Measurements from ENCODE around the gene COL11A1. TPM values are rescaled to one million over a fixed set of nuclear protein-coding genes. Genes with fewer than 3 reads are reported as not detected.

COL11A1 gene
- total RNA-seq, 2 experiments from 2014 or later = 0.22 TPM; not detected in 1

DNA sequence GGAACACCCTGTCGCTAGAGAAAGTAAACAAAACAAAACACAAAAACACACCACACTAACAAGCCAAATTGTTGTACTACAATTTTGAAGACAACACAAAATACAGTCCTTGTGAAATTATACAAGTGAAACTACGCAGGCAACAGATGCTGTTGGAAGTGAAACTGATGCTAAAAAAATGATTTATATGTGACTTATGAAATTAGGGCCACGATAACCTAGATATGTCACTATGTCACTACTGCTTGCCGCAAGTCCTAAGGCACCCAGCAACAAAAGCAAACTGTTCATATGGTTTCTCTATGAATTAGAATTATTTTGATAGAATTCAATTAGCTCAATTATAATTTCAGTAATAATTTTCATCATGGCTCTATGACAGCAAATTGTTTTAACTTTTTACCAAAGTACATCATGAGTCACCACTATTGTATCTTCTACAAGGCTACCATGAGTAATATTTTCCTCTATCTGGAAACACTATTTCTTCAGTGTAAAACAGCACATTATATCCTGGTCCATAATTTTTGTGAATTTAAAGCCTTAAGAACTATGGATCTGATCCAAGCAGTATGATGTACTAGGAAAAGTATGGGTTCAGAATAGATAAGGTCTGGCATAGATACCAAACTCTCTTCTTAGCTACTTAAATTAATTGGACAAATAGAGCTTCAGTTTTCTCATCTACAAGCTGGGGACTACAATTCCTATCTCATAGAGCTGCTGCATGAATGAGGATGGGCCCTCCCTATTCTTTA is 216.3 kb downstream of the COL11A1 start:
- Histone ChIP-seq H3K9me2 (ENCODE audit: insufficient read depth, low read length) (no peaks in the 10 kb centered on the region), H3K9me3 (ENCODE audit: low read length) (no peaks in the 10 kb centered on the region), H2AFZ (ENCODE audit: low read length) (no peak overlapping the region), H3K4me1 (ENCODE audit: insufficient read depth, low read length, poor library complexity, severe bottlenecking) (no peaks in the 10 kb centered on the region), H3K27ac (ENCODE audit: low read depth, low read length, poor library complexity, severe bottlenecking) (no peak overlapping the region), H3K4me3 (ENCODE audit: low read depth, low read length, poor library complexity, severe bottlenecking) (no peak overlapping the region), H3K4me2 (ENCODE audit: low read length) (no peak overlapping the region), H3K79me2 (ENCODE audit: insufficient read depth, low read depth, low read length) (no peaks in the 10 kb centered on the region), H3K36me3 (ENCODE audit: insufficient read depth, low read length) (no peaks in the 10 kb centered on the region), H4K20me1 (ENCODE audit: insufficient read depth, low read length) (no peaks in the 10 kb centered on the region)
- POLR2A ChIA-PET = interaction anchor here (0.5 kb wide), 1 partner anchor 971 kb away, joined by 3 read pairs; no protein-coding TSS in a partner anchor
- no TSS peak for BruUV-seq (replicated peaks)
- TF ChIP-seq EZH2phosphoT487 (IDR thresholded peaks at IDR 0.05; ENCODE audit: borderline replicate concordance, low read depth, low read length) = no peak
- TF ChIP-seq CTCF (conservative IDR thresholded peaks at IDR 0.05; ENCODE audit: low read length) = no peak
- DNase-seq (ENCODE audit: low spot score) = no peak
- CTCF ChIA-PET (ENCODE audit: unreplicated experiment) = no interaction called here
- intact Hi-C loops (cut with micrococcal nuclease; ENCODE audit: unreplicated experiment) = no loop called here

GRCh38 chr1:102886638-102887037 is 221.7 kb downstream of the COL11A1 start:
- no peaks in the 10 kb centered on the region for H3K79me2 ChIP-seq (ENCODE audit: insufficient read depth, low read depth, low read length)
- H2AFZ ChIP-seq (ENCODE audit: low read length) = no peak overlapping the region
- no peaks in the 10 kb centered on the region for H3K36me3 ChIP-seq (ENCODE audit: insufficient read depth, low read length)
- ChIA-PET CTCF (ENCODE audit: unreplicated experiment) (no interaction called here), POLR2A (interaction anchor here (0.9 kb wide), 1 partner anchor 557 kb away, joined by 4 read pairs; no protein-coding TSS in a partner anchor)
- no peaks in the 10 kb centered on the region for H3K4me1 ChIP-seq (ENCODE audit: insufficient read depth, low read length, poor library complexity, severe bottlenecking)
- BruUV-seq (replicated peaks) = no TSS peak
- H3K9me2 ChIP-seq (ENCODE audit: insufficient read depth, low read length) = no peaks in the 10 kb centered on the region
- H3K9me3 ChIP-seq (ENCODE audit: low read length) = no peaks in the 10 kb centered on the region
- TF ChIP-seq CTCF (conservative IDR thresholded peaks at IDR 0.05; ENCODE audit: low read length) (no peak), EZH2phosphoT487 (IDR thresholded peaks at IDR 0.05; ENCODE audit: borderline replicate concordance, low read depth, low read length) (no peak)
- H3K4me3 ChIP-seq (ENCODE audit: low read depth, low read length, poor library complexity, severe bottlenecking) = no peak overlapping the region
- intact Hi-C loops (cut with micrococcal nuclease; ENCODE audit: unreplicated experiment) = no loop called here
- H3K4me2 ChIP-seq (ENCODE audit: low read length) = no peak overlapping the region
- DNase-seq (ENCODE audit: low spot score) = no peak
- H3K27ac ChIP-seq (ENCODE audit: low read depth, low read length, poor library complexity, severe bottlenecking) = no peak overlapping the region
- no peaks in the 10 kb centered on the region for H4K20me1 ChIP-seq (ENCODE audit: insufficient read depth, low read length)

DNA sequence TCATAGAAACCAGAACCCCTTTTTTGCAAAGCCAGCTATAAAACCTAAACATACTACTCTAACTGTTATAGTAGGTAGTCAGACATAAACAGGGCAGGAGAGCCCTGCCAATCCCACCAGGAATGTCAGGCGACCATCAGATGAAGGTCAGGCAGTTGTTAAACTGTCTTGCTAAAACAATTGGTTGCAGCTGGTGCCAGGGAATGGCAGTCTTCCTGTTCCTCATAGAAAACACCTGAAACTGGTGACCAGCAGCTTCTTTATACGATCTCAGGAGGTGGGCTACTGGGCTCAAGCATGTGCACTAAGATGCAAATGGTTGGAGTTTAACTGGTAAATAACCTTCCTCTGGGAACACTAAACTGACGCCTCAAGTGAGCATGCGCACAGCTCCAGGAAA is 224.1 kb downstream of the COL11A1 start:
- Histone ChIP-seq H3K9me2 (ENCODE audit: insufficient read depth, low read length) (no peaks in the 10 kb centered on the region), H3K27ac (ENCODE audit: low read depth, low read length, poor library complexity, severe bottlenecking) (no peak overlapping the region), H3K4me3 (ENCODE audit: low read depth, low read length, poor library complexity, severe bottlenecking) (no peak overlapping the region), H3K9me3 (ENCODE audit: low read length) (no peaks in the 10 kb centered on the region), H3K4me1 (ENCODE audit: insufficient read depth, low read length, poor library complexity, severe bottlenecking) (no peaks in the 10 kb centered on the region), H2AFZ (ENCODE audit: low read length) (no peak overlapping the region), H3K79me2 (ENCODE audit: insufficient read depth, low read depth, low read length) (no peaks in the 10 kb centered on the region), H3K36me3 (ENCODE audit: insufficient read depth, low read length) (no peaks in the 10 kb centered on the region), H4K20me1 (ENCODE audit: insufficient read depth, low read length) (no peaks in the 10 kb centered on the region), H3K4me2 (ENCODE audit: low read length) (no peak overlapping the region)
- no peak for DNase-seq (ENCODE audit: low spot score)
- intact Hi-C loops (cut with micrococcal nuclease; ENCODE audit: unreplicated experiment) = no loop called here
- ChIA-PET CTCF (ENCODE audit: unreplicated experiment) (no interaction called here), POLR2A (interaction anchor here (1.0 kb wide), 1 partner anchor 8 kb away, joined by 4 read pairs; no protein-coding TSS in a partner anchor)
- TF ChIP-seq CTCF (conservative IDR thresholded peaks at IDR 0.05; ENCODE audit: low read length) (no peak), EZH2phosphoT487 (IDR thresholded peaks at IDR 0.05; ENCODE audit: borderline replicate concordance, low read depth, low read length) (no peak)
- no TSS peak for BruUV-seq (replicated peaks)
